Activated naive CD4-positive, alpha-beta T cell treated with anti-CD3 and anti-CD28 coated beads for 36 hours (primary cell): ENCODE measurements around the gene KCNH5. TPM values are rescaled to one million over a fixed set of nuclear protein-coding genes. Genes with fewer than 3 reads are reported as not detected.

Experiments
- CTCF ChIA-PET: fragments of 350-600 bp; sonication (Branson Sonifier 250); formaldehyde crosslinking; loops from one replicate; lab custom pipeline; 2021; ENCODE audit warnings: antibody characterized with exemption; lab: Charles Lee
- DNase-seq: peaks from one replicate; pipeline ENCODE4 v3.0.0-alpha.2; 2020
- H3K27ac Mint-ChIP-seq: one replicate; pipeline ENCODE4 v1.8.0; 2021; ENCODE audit warnings: mild to moderate bottlenecking, mixed read lengths
- H3K27me3 Mint-ChIP-seq: one replicate; pipeline ENCODE4 v1.8.0; 2021; ENCODE audit warnings: low read depth, mixed read lengths
- H3K36me3 Mint-ChIP-seq: one replicate; pipeline ENCODE4 v1.8.0; 2021; ENCODE audit warnings: low read depth, mixed read lengths
- H3K4me1 Mint-ChIP-seq: one replicate; pipeline ENCODE4 v1.8.0; 2021; ENCODE audit warnings: low read depth, mixed read lengths
- H3K4me3 Mint-ChIP-seq: one replicate; pipeline ENCODE4 v1.8.0; 2021; ENCODE audit warnings: mild to moderate bottlenecking, moderate library complexity, mixed read lengths
- H3K9me3 Mint-ChIP-seq: one replicate; pipeline ENCODE4 v1.8.0; 2021; ENCODE audit warnings: mixed read lengths
- intact Hi-C: fragments of 100-400 bp; cut with micrococcal nuclease; formaldehyde crosslinking; loops from one replicate; pipeline ENCODE4 v1.15.1; 2023
- total RNA-seq, 2 experiments: library from RNA; stranded (reverse); gene quantifications; one replicate each; pipeline ENCODE4 v1.2.3, GENCODE V29; 2021

The KCNH5 gene
- total RNA-seq, 2 experiments from 2014 or later, result not detected

DNA sequence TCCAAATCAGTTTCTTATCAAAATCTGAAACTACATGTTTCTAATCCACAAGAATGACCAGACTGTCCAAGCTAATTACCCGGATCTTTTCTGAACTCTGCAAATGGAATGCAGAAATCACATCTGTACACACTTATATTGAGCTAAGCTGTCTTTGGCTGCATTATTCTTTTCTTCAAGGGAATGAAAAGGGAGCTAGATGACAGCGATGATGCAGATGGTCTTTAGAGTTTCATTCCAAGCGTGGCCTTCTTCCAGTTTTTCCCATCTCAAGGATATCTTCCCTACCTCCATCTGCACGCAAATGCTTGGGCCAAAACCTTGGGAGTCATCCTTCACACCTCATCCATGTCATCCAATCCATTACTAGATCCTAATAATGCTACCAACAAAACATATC, 12.6 kb downstream of the KCNH5 start:
- intact Hi-C loops, result no loop called here
- Mint-ChIP-seq H3K36me3 (no peaks in the 10 kb centered on the region), H3K27ac (no peak overlapping the region), H3K4me1 (no peaks in the 10 kb centered on the region), H3K4me3 (no peak overlapping the region), H3K27me3 (no peaks in the 10 kb centered on the region), H3K9me3 (no peaks in the 10 kb centered on the region)
- CTCF ChIA-PET, result no interaction called here
- no peak for DNase-seq

- Mint-ChIP-seq H3K4me3 (no peak overlapping the region), H3K27me3 (no peaks in the 10 kb centered on the region), H3K36me3 (no peaks in the 10 kb centered on the region), H3K4me1 (no peaks in the 10 kb centered on the region), H3K9me3 (no peaks in the 10 kb centered on the region), H3K27ac (no peak overlapping the region)
- CTCF ChIA-PET, result no interaction called here
- DNase-seq, result no peak
- intact Hi-C loops, result no loop called here
Observed at GRCh38 chr14:63032076-63032475, 13.2 kb downstream of the KCNH5 start.

DNA sequence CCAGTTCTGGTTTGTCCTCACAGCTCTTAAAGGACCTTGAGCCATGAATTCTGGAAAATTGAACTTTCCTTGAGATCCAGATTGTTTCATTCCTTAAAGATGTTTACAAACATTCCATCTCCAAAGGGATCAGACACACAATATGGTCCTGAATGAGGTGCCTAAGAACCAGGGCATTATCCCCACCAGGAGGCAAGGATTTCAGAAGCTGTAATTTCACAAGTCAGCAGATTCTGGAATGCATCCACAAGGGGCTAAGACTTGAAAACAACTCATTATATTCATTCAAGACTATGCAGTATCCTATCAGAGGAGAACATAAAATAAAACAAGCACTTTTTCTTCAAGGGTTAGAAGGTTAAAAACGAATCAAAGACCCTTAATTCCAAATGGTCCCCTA, 15.1 kb downstream of the KCNH5 start:
- H3K27me3 Mint-ChIP-seq, result no peaks in the 10 kb centered on the region
- no peaks in the 10 kb centered on the region for H3K36me3 Mint-ChIP-seq
- H3K4me1 Mint-ChIP-seq, result no peaks in the 10 kb centered on the region
- intact Hi-C loops, result no loop called here
- H3K4me3 Mint-ChIP-seq, result no peak overlapping the region
- DNase-seq, result no peak
- H3K27ac Mint-ChIP-seq, result no peak overlapping the region
- CTCF ChIA-PET, result no interaction called here
- no peaks in the 10 kb centered on the region for H3K9me3 Mint-ChIP-seq

DNA sequence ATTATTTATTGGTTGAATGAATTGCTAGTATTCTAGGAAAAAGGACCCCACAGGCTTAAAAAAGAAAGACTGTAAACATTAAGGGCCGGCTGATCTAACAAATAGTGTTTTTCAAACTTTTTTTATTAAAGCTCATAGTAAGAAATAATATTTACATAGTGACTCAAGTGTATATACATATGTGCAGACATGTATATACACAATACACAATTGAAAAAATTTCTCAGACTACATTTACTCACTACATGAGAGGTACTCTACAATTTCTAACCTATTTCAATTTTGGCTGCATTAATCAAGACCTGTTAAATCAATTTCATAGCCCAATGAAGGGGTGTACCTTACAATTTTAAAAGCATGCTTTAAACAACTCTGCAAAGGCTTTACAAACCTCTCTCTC, 17.5 kb downstream of the KCNH5 start:
- intact Hi-C loops, result no loop called here
- Mint-ChIP-seq H3K27ac (no peak overlapping the region), H3K4me3 (no peak overlapping the region), H3K9me3 (no peaks in the 10 kb centered on the region), H3K27me3 (no peaks in the 10 kb centered on the region), H3K36me3 (no peaks in the 10 kb centered on the region), H3K4me1 (no peaks in the 10 kb centered on the region)
- no peak for DNase-seq
- CTCF ChIA-PET, result no interaction called here

DNA sequence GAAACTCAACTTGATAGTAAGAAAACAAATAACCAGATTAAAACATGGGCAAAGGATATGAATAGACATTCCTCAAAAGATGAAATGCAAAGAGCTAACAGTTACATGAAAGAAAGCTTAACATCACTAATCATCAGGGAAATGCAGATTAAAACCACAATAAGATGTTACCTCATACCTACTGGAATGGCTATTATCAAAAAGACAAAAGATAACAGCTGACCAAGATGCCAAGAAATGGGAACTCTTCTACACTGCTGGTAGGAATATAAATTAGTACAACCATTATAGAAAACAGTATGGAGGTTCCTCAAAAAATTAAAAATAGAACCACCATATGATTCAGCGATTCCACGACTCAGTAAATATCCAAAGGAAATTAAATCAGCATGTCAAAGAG, 18.8 kb downstream of the KCNH5 start:
- Mint-ChIP-seq H3K4me3 (no peak overlapping the region), H3K27me3 (no peaks in the 10 kb centered on the region), H3K27ac (no peak overlapping the region), H3K36me3 (no peaks in the 10 kb centered on the region), H3K4me1 (no peaks in the 10 kb centered on the region), H3K9me3 (no peaks in the 10 kb centered on the region)
- no peak for DNase-seq
- CTCF ChIA-PET, result no interaction called here
- intact Hi-C loops, result no loop called here

- H3K9me3 Mint-ChIP-seq, result no peaks in the 10 kb centered on the region
- H3K4me1 Mint-ChIP-seq, result no peaks in the 10 kb centered on the region
- DNase-seq, result no peak
- H3K36me3 Mint-ChIP-seq, result no peaks in the 10 kb centered on the region
- no peak overlapping the region for H3K27ac Mint-ChIP-seq
- intact Hi-C loops, result no loop called here
- no peak overlapping the region for H3K4me3 Mint-ChIP-seq
- CTCF ChIA-PET, result no interaction called here
- H3K27me3 Mint-ChIP-seq, result no peaks in the 10 kb centered on the region
Observed at GRCh38 chr14:63014621-63015020, 30.6 kb downstream of the KCNH5 start.

GRCh38 chr14:63012171-63012570, 33.1 kb downstream of the KCNH5 start:
- DNase-seq, result no peak
- H3K27ac Mint-ChIP-seq, result no peak overlapping the region
- CTCF ChIA-PET, result no interaction called here
- intact Hi-C loops, result no loop called here
- H3K4me1 Mint-ChIP-seq, result no peaks in the 10 kb centered on the region
- H3K36me3 Mint-ChIP-seq, result no peaks in the 10 kb centered on the region
- H3K4me3 Mint-ChIP-seq, result no peak overlapping the region
- H3K9me3 Mint-ChIP-seq, result no peaks in the 10 kb centered on the region
- H3K27me3 Mint-ChIP-seq, result no peaks in the 10 kb centered on the region

GRCh38 chr14:63011623-63012022, 33.6 kb downstream of the KCNH5 start:
- Mint-ChIP-seq H3K9me3 (no peaks in the 10 kb centered on the region), H3K36me3 (no peaks in the 10 kb centered on the region), H3K27ac (no peak overlapping the region), H3K4me1 (no peaks in the 10 kb centered on the region), H3K27me3 (no peaks in the 10 kb centered on the region), H3K4me3 (no peak overlapping the region)
- CTCF ChIA-PET, result no interaction called here
- intact Hi-C loops, result no loop called here
- DNase-seq, result no peak

GRCh38 chr14:63009495-63009894, 35.8 kb downstream of the KCNH5 start:
- CTCF ChIA-PET, result no interaction called here
- H3K4me3 Mint-ChIP-seq, result no peak overlapping the region
- intact Hi-C loops, result no loop called here
- no peak overlapping the region for H3K27ac Mint-ChIP-seq
- no peaks in the 10 kb centered on the region for H3K27me3 Mint-ChIP-seq
- H3K36me3 Mint-ChIP-seq, result no peaks in the 10 kb centered on the region
- DNase-seq, result no peak
- H3K9me3 Mint-ChIP-seq, result no peaks in the 10 kb centered on the region
- H3K4me1 Mint-ChIP-seq, result no peaks in the 10 kb centered on the region

- Mint-ChIP-seq H3K27ac (no peak overlapping the region), H3K4me3 (no peak overlapping the region), H3K4me1 (no peaks in the 10 kb centered on the region), H3K9me3 (no peaks in the 10 kb centered on the region), H3K36me3 (no peaks in the 10 kb centered on the region), H3K27me3 (no peaks in the 10 kb centered on the region)
- intact Hi-C loops, result no loop called here
- CTCF ChIA-PET, result no interaction called here
- no peak for DNase-seq
Observed at GRCh38 chr14:63006531-63006930, 38.7 kb downstream of the KCNH5 start.

- Mint-ChIP-seq H3K9me3 (peaks cover 2% of the 10 kb centered on the region), H3K4me3 (no peak overlapping the region), H3K27me3 (no peaks in the 10 kb centered on the region), H3K4me1 (no peaks in the 10 kb centered on the region), H3K27ac (no peak overlapping the region), H3K36me3 (no peaks in the 10 kb centered on the region)
- CTCF ChIA-PET, result interaction anchor here (0.7 kb wide), 1 partner anchor 26 kb away, joined by 3 read pairs; no protein-coding TSS in a partner anchor
- intact Hi-C loops, result no loop called here
- no peak for DNase-seq
Observed at GRCh38 chr14:62994096-62994495, 51.2 kb downstream of the KCNH5 start.

DNA sequence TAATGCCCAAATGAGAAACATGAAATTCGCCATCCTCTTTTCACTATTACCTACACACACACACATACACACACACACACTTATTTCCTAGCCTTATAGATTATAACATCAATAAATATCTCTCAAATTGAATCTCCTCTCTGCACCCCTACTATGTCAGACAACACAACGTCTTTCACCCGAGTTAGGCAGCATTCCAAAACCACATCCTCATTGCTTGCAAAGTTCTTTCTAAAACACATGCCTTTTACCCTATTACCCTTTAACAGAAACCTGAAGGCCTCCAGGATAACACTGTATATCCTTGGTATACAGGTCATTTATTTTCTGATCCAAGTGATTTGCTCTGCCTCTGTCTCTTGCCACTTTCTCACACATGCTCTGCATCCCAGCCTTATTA, 56.3 kb downstream of the KCNH5 start:
- Mint-ChIP-seq H3K4me3 (no peak overlapping the region), H3K36me3 (no peaks in the 10 kb centered on the region), H3K9me3 (peaks cover 4% of the 10 kb centered on the region), H3K27ac (no peak overlapping the region), H3K27me3 (no peaks in the 10 kb centered on the region), H3K4me1 (no peaks in the 10 kb centered on the region)
- DNase-seq, result no peak
- CTCF ChIA-PET, result no interaction called here
- intact Hi-C loops, result no loop called here

DNA sequence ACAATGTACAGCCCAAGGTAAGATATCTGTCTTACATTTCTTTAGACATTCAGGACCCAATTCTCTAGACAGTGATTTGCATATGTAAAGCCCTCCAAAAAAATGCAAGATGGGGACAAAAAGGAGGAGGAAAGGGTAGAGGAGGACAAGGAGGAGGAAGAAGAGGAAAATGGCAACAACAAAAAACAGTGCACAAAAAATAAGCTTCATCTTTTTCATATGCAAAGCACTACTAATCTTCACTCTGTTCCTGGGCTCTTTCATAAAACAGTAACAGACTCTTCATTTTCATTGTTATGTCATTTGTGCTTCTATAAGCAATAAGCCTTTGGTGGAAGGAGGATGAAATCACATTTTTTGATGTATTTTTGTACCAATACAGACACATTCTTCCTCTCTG, 61.4 kb downstream of the KCNH5 start:
- Mint-ChIP-seq H3K27me3 (no peaks in the 10 kb centered on the region), H3K27ac (no peak overlapping the region), H3K4me1 (no peaks in the 10 kb centered on the region), H3K9me3 (peaks cover 2% of the 10 kb centered on the region), H3K36me3 (no peaks in the 10 kb centered on the region), H3K4me3 (no peak overlapping the region)
- no peak for DNase-seq
- CTCF ChIA-PET, result no interaction called here
- intact Hi-C loops, result no loop called here

DNA sequence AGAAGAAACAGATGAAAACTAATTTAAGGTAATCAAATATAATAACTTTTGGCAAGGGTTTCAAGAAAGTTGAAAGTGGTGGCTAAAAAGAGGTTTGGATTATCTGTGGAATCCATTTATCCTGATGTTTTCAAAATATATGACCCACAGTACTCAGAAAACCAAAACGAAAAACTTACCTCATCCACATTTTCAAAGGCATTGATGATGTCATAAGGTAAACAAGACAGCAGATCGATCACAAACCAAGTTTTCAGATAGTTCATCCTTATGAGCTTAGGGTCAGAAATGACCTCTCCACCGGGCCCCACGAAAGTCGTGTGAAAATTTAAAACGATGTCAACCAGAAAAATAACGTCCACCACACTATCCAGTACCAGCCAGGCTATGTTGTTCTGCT, 64.6 kb downstream of the KCNH5 start:
- Mint-ChIP-seq H3K36me3 (no peaks in the 10 kb centered on the region), H3K27me3 (no peaks in the 10 kb centered on the region), H3K27ac (no peak overlapping the region), H3K9me3 (peaks cover 6% of the 10 kb centered on the region), H3K4me3 (no peak overlapping the region), H3K4me1 (no peaks in the 10 kb centered on the region)
- DNase-seq, result no peak
- intact Hi-C loops, result no loop called here
- CTCF ChIA-PET, result interaction anchor here (0.6 kb wide), 1 partner anchor 51 kb away, joined by 3 read pairs; no protein-coding TSS in a partner anchor
